Smooth muscle cell (in vitro differentiated cells): ENCODE measurements around the gene SFT2D2. TPM values are rescaled to one million over a fixed set of nuclear protein-coding genes. Genes with fewer than 3 reads are reported as not detected.

ENCODE experiments used
- DNase-seq: peaks from one replicate; lab custom pipeline; 2025; ENCODE audit not compliant: unreplicated experiment; lab: John Stamatoyannopoulos, UW
- H2AFZ ChIP-seq: fragments of 200-600 bp; sonication (generic); 2 replicates; pipeline ENCODE4 v1.6.0; 2016; ENCODE audit warnings: antibody characterized with exemption, low read depth, mild to moderate bottlenecking
- H3F3A ChIP-seq: fragments of 200-600 bp; sonication (generic); 2 replicates; pipeline ENCODE4 v1.6.0; 2017; ENCODE audit warnings: antibody characterized with exemption, low read depth
- H3K27ac ChIP-seq: fragments of 200-600 bp; sonication (generic); 2 replicates; pipeline ENCODE4 v1.5.1; 2016; ENCODE audit warnings: low read depth, mild to moderate bottlenecking
- H3K27me3 ChIP-seq: fragments of 200-600 bp; sonication (generic); 2 replicates; pipeline ENCODE4 v1.6.1; 2016; ENCODE audit warnings: low read depth, mild to moderate bottlenecking
- H3K36me3 ChIP-seq: fragments of 200-600 bp; sonication (generic); 2 replicates; pipeline ENCODE4 v1.5.1; 2016; ENCODE audit warnings: low read depth
- H3K4me1 ChIP-seq: fragments of 200-600 bp; sonication (generic); 2 replicates; pipeline ENCODE4 v1.5.1; 2016; ENCODE audit warnings: low read depth
- H3K4me2 ChIP-seq: fragments of 200-600 bp; sonication (generic); 2 replicates; pipeline ENCODE4 v1.6.0; 2016; ENCODE audit warnings: mild to moderate bottlenecking
- H3K4me3 ChIP-seq: fragments of 200-600 bp; sonication (generic); 2 replicates; pipeline ENCODE4 v1.5.1; 2016; ENCODE audit warnings: mild to moderate bottlenecking
- H3K79me2 ChIP-seq: fragments of 200-600 bp; sonication (generic); 2 replicates; pipeline ENCODE4 v1.6.0; 2016; ENCODE audit warnings: low read depth, mild to moderate bottlenecking
- H3K9ac ChIP-seq: fragments of 200-600 bp; sonication (generic); 2 replicates; pipeline ENCODE4 v1.6.0; 2016; ENCODE audit warnings: low read depth
- H3K9me3 ChIP-seq: fragments of 200-600 bp; sonication (generic); replicated peaks from 2 replicates; pipeline ENCODE4 v1.5.1; 2016; ENCODE audit warnings: low read depth
- H4K20me1 ChIP-seq: fragments of 200-600 bp; sonication (generic); 2 replicates; pipeline ENCODE4 v1.6.0; 2016; ENCODE audit warnings: low read depth
- CTCF ChIP-seq: fragments of 200-600 bp; sonication (generic); IDR thresholded peaks from 2 replicates; pipeline ENCODE4 v1.5.1; 2017; ENCODE audit warnings: borderline replicate concordance, mild to moderate bottlenecking, antibody characterized with exemption; ENCODE audit not compliant: insufficient read depth, poor library complexity, severe bottlenecking
- WGBS: methylation state at CpG from one replicate; pipeline ENCODE4 v1.1.7; 2016; ENCODE audit warnings: low lambda C conversion rate; 5-methylcytosine and 5-hydroxymethylcytosine counted together
- polyA plus RNA-seq: library from polyadenylated mRNA; unstranded; fragments of >200 nt; fragmentation: Nextera tagmentation; extraction: Ambion mirVana; gene quantifications from 2 replicates; pipeline ENCODE4 v1.2.1, GENCODE V29; 2016
- total RNA-seq: library from RNA; depleted of rRNA; stranded (reverse); fragments of >200 nt; gene quantifications from 2 replicates; pipeline ENCODE4 v1.2.3, GENCODE V29; 2014

The SFT2D2 gene
- total and polyA plus RNA-seq, 2 experiments from 2014 or later, result 12.7 to 25.7 TPM

GRCh38 chr1:168273575-168273974, 47.8 kb downstream of the SFT2D2 start:
- 46% methylated on average over 1 of the region's 1 CpG for WGBS
- no peak for DNase-seq
- Histone ChIP-seq H3K79me2 (no peaks in the 10 kb centered on the region), H3K4me3 (no peak overlapping the region), H4K20me1 (no peaks in the 10 kb centered on the region), H3K4me1 (no peaks in the 10 kb centered on the region), H3K9me3 (peaks cover 5% of the 10 kb centered on the region), H3F3A (no peaks in the 10 kb centered on the region), H3K36me3 (no peaks in the 10 kb centered on the region), H3K27ac (no peak overlapping the region), H3K9ac (no peak overlapping the region), H3K4me2 (no peak overlapping the region), H2AFZ (no peak overlapping the region), H3K27me3 (no peaks in the 10 kb centered on the region)
- TF ChIP-seq CTCF, result no peak

- Histone ChIP-seq H3K79me2 (no peaks in the 10 kb centered on the region), H3K4me2 (no peak overlapping the region), H3K36me3 (no peaks in the 10 kb centered on the region), H3F3A (no peaks in the 10 kb centered on the region), H3K4me1 (no peaks in the 10 kb centered on the region), H4K20me1 (no peaks in the 10 kb centered on the region), H2AFZ (no peak overlapping the region), H3K4me3 (no peak overlapping the region), H3K27ac (no peak overlapping the region), H3K27me3 (no peaks in the 10 kb centered on the region), H3K9ac (no peak overlapping the region), H3K9me3 (peaks cover 5% of the 10 kb centered on the region)
- TF ChIP-seq CTCF, result no peak
- DNase-seq, result no peak
- WGBS, result 95% methylated on average over 1 of the region's 1 CpG
Measured at GRCh38 chr1:168279253-168279652, 53.4 kb downstream of the SFT2D2 start.

- Histone ChIP-seq H3K27ac (no peak within 1 kb of the TSS), H4K20me1 (no peaks in the 10 kb centered on the region), H3K4me2 (no peak within 1 kb of the TSS), H3K27me3 (no peaks in the 10 kb centered on the region), H3K9me3 (peaks cover 5% of the 10 kb centered on the region), H2AFZ (no peak within 1 kb of the TSS), H3K4me1 (no peaks in the 10 kb centered on the region), H3F3A (no peaks in the 10 kb centered on the region), H3K36me3 (no peaks in the 10 kb centered on the region), H3K4me3 (no peak within 1 kb of the TSS), H3K9ac (no peak within 1 kb of the TSS), H3K79me2 (no peaks in the 10 kb centered on the region)
- TF ChIP-seq CTCF, result no peak
- 95% methylated on average over 7 of the region's 7 CpGs for WGBS
- no peak for DNase-seq
Measured at GRCh38 chr1:168280296-168280927, 54.6 kb downstream of the SFT2D2 start, which contains the start of gene TBX19. TBX19 (plus strand) TSS chr1:168280877; CDS start chr1:168281091, 214 bp downstream.
